ENCODE results near the gene FUBP3. TPM values are rescaled to one million over a fixed set of nuclear protein-coding genes. Genes with fewer than 3 reads are reported as not detected.

FUBP3 gene
- total RNA-seq, 1 experiment from 2014 or later, result 73.7 TPM

- DNase-seq (ENCODE audit: low read depth, low spot score), result no peak
- ChIA-PET CTCF (interaction anchor here (1.0 kb wide), 1 partner anchor 142 kb away, joined by 3 read pairs; no protein-coding TSS in a partner anchor), POLR2A (no interaction called here), RAD21 (ENCODE audit: low non-redundant PET in 1 of 2, low total read pairs in 2 of 2, uncharacterized antibody in 2 of 2, unreplicated experiment in 2 of 2) (no interaction called here)
- Histone ChIP-seq H3K27ac (ENCODE audit: low read depth, low read length) (no peak overlapping the region), H3K4me3 (replicated peaks in 1 of 2; ENCODE audit: low read depth in 1 of 2, low read length in 2 of 2) (no peak overlapping the region), H3K4me2 (ENCODE audit: low read length) (peak overlapping the region; percentile 45), H2AFZ (ENCODE audit: low read depth, low read length, poor library complexity, severe bottlenecking) (no peak overlapping the region), H3K9me2 (ENCODE audit: insufficient read depth) (no peaks in the 10 kb centered on the region), H3K79me2 (ENCODE audit: insufficient read depth, low read length) (no peaks in the 10 kb centered on the region), H3K27me3 (ENCODE audit: insufficient read depth, low read length) (peaks cover 2% of the 10 kb centered on the region; the same call in 1 of the 2 replicates), H4K20me1 (ENCODE audit: insufficient read depth) (no peaks in the 10 kb centered on the region), H3K9me3 (ENCODE audit: control insufficient read depth in 1 of 2, insufficient read depth in 1 of 2, low read depth in 1 of 2, low read length in 2 of 2) (no peaks in the 10 kb centered on the region), H3K9ac (ENCODE audit: low read length) (no peak overlapping the region), H3K4me1 (ENCODE audit: control insufficient read depth in 1 of 2, insufficient read depth in 2 of 2, low read length in 2 of 2) (peaks cover 5 to 30% of the 10 kb centered on the region in 2 experiments), H3K36me3 (ENCODE audit: control insufficient read depth in 1 of 2, insufficient read depth in 2 of 2, low read length in 2 of 2) (no peaks in the 10 kb centered on the region)
- no TSS peak for BruUV-seq (replicated peaks)
- ATAC-seq, result peak; percentile 65
- no peak for TF ChIP-seq EZH2 (IDR thresholded peaks at IDR 0.05)
- TF ChIP-seq ELF1 (IDR thresholded peaks at IDR 0.05; ENCODE audit: borderline replicate concordance, low read depth), result no peak
- peak; percentile 34 for TF ChIP-seq TCF7L2 (IDR thresholded peaks at IDR 0.05; ENCODE audit: borderline replicate concordance, extremely low read depth, insufficient read depth, insufficient read length)
- no peak for TF ChIP-seq SP1 (IDR thresholded peaks at IDR 0.05; ENCODE audit: low read depth)
- no peak for TF ChIP-seq ZFX (IDR thresholded peaks at IDR 0.05)
- no peak for TF ChIP-seq ZBTB33 (IDR thresholded peaks at IDR 0.05; ENCODE audit: extremely low read depth, insufficient replicate concordance, low read length)
- peak; percentile 65 for TF ChIP-seq EGR1 (IDR thresholded peaks at IDR 0.05; ENCODE audit: low read depth)
- intact Hi-C loops (cut with micrococcal nuclease), result no loop called here
These were observed 36.7 kb upstream of the FUBP3 start for GRCh38 chr9:130542457-130543228.

Data from HCT116 (cell line).